ENCODE results near the gene PRR20G.

DNA sequence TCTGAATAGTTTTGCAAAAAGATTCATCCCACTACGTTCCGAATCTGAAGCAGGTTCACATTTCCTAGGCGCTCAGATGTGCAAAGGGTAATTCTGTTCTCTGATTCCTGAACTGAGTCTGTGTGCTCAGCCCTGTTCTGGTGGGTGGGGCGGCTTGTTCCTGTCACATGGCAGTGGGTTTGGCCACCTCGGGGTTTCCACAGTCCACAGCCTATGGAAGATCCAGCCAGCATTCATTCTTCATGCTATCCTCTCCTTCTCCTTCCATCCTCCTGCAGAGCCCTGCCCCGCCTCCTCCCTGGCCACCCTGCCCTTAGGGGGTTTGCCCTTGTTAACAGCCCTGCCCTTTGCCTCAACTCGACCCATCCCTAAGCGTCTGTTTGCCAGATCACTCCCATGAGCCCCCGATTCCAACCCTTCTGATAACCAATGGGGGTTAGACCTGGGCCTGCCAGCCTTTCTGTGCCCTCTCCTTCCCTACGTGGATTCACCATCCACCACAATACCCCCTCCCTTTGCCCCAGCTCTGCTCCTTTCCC lies 31.0 kb downstream of the PRR20G start:
- TF ChIP-seq, protein P1, sequence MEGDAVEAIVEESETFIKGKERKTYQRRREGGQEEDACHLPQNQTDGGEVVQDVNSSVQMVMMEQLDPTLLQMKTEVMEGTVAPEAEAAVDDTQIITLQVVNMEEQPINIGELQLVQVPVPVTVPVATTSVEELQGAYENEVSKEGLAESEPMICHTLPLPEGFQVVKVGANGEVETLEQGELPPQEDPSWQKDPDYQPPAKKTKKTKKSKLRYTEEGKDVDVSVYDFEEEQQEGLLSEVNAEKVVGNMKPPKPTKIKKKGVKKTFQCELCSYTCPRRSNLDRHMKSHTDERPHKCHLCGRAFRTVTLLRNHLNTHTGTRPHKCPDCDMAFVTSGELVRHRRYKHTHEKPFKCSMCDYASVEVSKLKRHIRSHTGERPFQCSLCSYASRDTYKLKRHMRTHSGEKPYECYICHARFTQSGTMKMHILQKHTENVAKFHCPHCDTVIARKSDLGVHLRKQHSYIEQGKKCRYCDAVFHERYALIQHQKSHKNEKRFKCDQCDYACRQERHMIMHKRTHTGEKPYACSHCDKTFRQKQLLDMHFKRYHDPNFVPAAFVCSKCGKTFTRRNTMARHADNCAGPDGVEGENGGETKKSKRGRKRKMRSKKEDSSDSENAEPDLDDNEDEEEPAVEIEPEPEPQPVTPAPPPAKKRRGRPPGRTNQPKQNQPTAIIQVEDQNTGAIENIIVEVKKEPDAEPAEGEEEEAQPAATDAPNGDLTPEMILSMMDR (IDR thresholded peaks at IDR 0.05) = no peak
- no peak for TF ChIP-seq POLR2A (IDR thresholded peaks at IDR 0.05)
